ENCODE results near the gene TMEM95. TPM values are rescaled to one million over a fixed set of nuclear protein-coding genes. Genes with fewer than 3 reads are reported as not detected.

TMEM95 gene
- total RNA-seq, 3 donors from 2014 or later (not counting 1 experiment from before 2014, with no cell fraction given): not detected

GRCh38 chr17:7343250-7343649, 11.7 kb upstream of the TMEM95 start:
- peaks cover 6 to 27% of the 10 kb centered on the region in 2 donors for H3K4me1 Mint-ChIP-seq
- no peak for ATAC-seq
- no peaks in the 10 kb centered on the region for H3K27me3 Mint-ChIP-seq (ENCODE audit: low read depth in 2 of 2)
- DNase-seq: no peak
- no peaks in the 10 kb centered on the region for H3K36me3 Mint-ChIP-seq
- WGBS (ENCODE audit: insufficient coverage): 92% methylated on average over 15 of the region's 15 CpGs
- H3K27ac ChIP-seq (ENCODE audit: low read length): no peak overlapping the region
- H3K9me3 ChIP-seq (ENCODE audit: control insufficient read depth, insufficient read depth, low read length): no peaks in the 10 kb centered on the region
- H3K4me1 ChIP-seq (ENCODE audit: control insufficient read depth, insufficient read depth, low read length): peaks cover 25% of the 10 kb centered on the region
- no peaks in the 10 kb centered on the region for H3K9me3 Mint-ChIP-seq
- H3K36me3 ChIP-seq (ENCODE audit: control insufficient read depth, insufficient read depth, low read length): peaks cover 87% of the 10 kb centered on the region
- TF ChIP-seq CTCF (IDR thresholded peaks at IDR 0.05): no peak
- H3K4me3 ChIP-seq (ENCODE audit: low read length): no peak overlapping the region
- H3K27ac Mint-ChIP-seq: no peak overlapping the region
- H3K4me3 Mint-ChIP-seq: no peak overlapping the region
- intact Hi-C loops (cut with micrococcal nuclease): no loop called here
- no peaks in the 10 kb centered on the region for H3K27me3 ChIP-seq (ENCODE audit: control insufficient read depth, insufficient read depth, low read length)

GRCh38 chr17:7346761-7347614, 8.0 kb upstream of the TMEM95 start:
- H3K27ac ChIP-seq (ENCODE audit: low read length): no peak overlapping the region
- H3K9me3 ChIP-seq (ENCODE audit: control insufficient read depth, insufficient read depth, low read length): no peaks in the 10 kb centered on the region
- H3K4me3 ChIP-seq (ENCODE audit: low read length): no peak overlapping the region
- DNase-seq: no peak
- peaks cover 0 to 31% of the 10 kb centered on the region in 2 donors for H3K4me1 Mint-ChIP-seq
- H3K27me3 Mint-ChIP-seq (ENCODE audit: low read depth in 2 of 2): no peaks in the 10 kb centered on the region
- H3K27ac Mint-ChIP-seq: peak overlapping the region in 1 of 2 donors; percentile 89
- H3K36me3 Mint-ChIP-seq: no peaks in the 10 kb centered on the region
- H3K4me1 ChIP-seq (ENCODE audit: control insufficient read depth, insufficient read depth, low read length): peaks cover 7% of the 10 kb centered on the region
- peaks cover 64% of the 10 kb centered on the region for H3K36me3 ChIP-seq (ENCODE audit: control insufficient read depth, insufficient read depth, low read length)
- no peak for TF ChIP-seq CTCF (IDR thresholded peaks at IDR 0.05)
- H3K27me3 ChIP-seq (ENCODE audit: control insufficient read depth, insufficient read depth, low read length): no peaks in the 10 kb centered on the region
- intact Hi-C loops (cut with micrococcal nuclease): loop anchor here (1.0 kb wide), 1 partner anchor 67 kb away; no protein-coding TSS in a partner anchor
- ATAC-seq: no peak
- H3K9me3 Mint-ChIP-seq: no peaks in the 10 kb centered on the region
- no peak overlapping the region for H3K4me3 Mint-ChIP-seq
- 96% methylated on average over 18 of the region's 18 CpGs for WGBS (ENCODE audit: insufficient coverage)

- Histone ChIP-seq H3K9me3 (ENCODE audit: control insufficient read depth, insufficient read depth, low read length) (no peaks in the 10 kb centered on the region), H3K27me3 (ENCODE audit: control insufficient read depth, insufficient read depth, low read length) (no peaks in the 10 kb centered on the region), H3K27ac (ENCODE audit: low read length) (no peak overlapping the region), H3K4me3 (ENCODE audit: low read length) (no peak overlapping the region), H3K36me3 (ENCODE audit: control insufficient read depth, insufficient read depth, low read length) (peaks cover 57% of the 10 kb centered on the region), H3K4me1 (ENCODE audit: control insufficient read depth, insufficient read depth, low read length) (peaks cover 16% of the 10 kb centered on the region)
- intact Hi-C loops (cut with micrococcal nuclease): no loop called here
- Mint-ChIP-seq H3K9me3 (no peaks in the 10 kb centered on the region), H3K27ac (peak overlapping the region; percentile 58 to 89), H3K27me3 (ENCODE audit: low read depth in 2 of 2) (no peaks in the 10 kb centered on the region), H3K36me3 (no peaks in the 10 kb centered on the region), H3K4me3 (no peak overlapping the region), H3K4me1 (peaks cover 7 to 39% of the 10 kb centered on the region in 2 donors)
- ATAC-seq (no peak), DNase-seq (no peak)
- no peak for TF ChIP-seq CTCF (IDR thresholded peaks at IDR 0.05)
- WGBS (ENCODE audit: insufficient coverage): 95% methylated on average over 18 of the region's 19 CpGs
These were observed 7.1 kb upstream of the TMEM95 start for GRCh38 chr17:7347630-7348477.

Data from natural killer cell (primary cell).